HepG2 (cell line): ENCODE measurements around the gene TMEM74B. TPM values are rescaled to one million over a fixed set of nuclear protein-coding genes. Genes with fewer than 3 reads are reported as not detected.

Experiments used
- ARID3A ChIP-seq: IDR thresholded peaks from 2 replicates; pipeline ENCODE4 v1.6.1; 2012; ENCODE audit warnings: low read depth, low read length, improper control_type of control experiment
- GATAD1 ChIP-seq: IDR thresholded peaks from 2 replicates; pipeline ENCODE4 v1.6.1; 2016; ENCODE audit warnings: missing genetic modification reagents, missing compliant biosample characterization
- HINFP ChIP-seq: sonication (generic); formaldehyde crosslinking; IDR thresholded peaks from 2 replicates; pipeline ENCODE4 v1.4.0; 2020; ENCODE audit warnings: low read depth, mild to moderate bottlenecking, missing genetic modification reagents
- MAFK ChIP-seq, 2 experiments: IDR thresholded peaks in 1 of 2; conservative IDR thresholded peaks in 1 of 2; 2 replicates each; pipeline ENCODE4 v1.6.1; 2011; ENCODE audit warnings: improper control_type of control experiment in 2 of 2, low read length in 2 of 2
- MXD4 ChIP-seq: IDR thresholded peaks from 2 replicates; pipeline ENCODE4 v1.6.1; 2016; ENCODE audit warnings: mild to moderate bottlenecking, missing biosample characterization, missing genetic modification reagents
- REST ChIP-seq, 2 experiments: IDR thresholded peaks; 2 replicates each; pipeline ENCODE4 v1.6.1; 2011 to 2012; ENCODE audit warnings: low read length in 2 of 2, borderline replicate concordance in 1 of 2, low read depth in 1 of 2, mild to moderate bottlenecking in 1 of 2, moderate library complexity in 1 of 2
- RXRB ChIP-seq: IDR thresholded peaks from 2 replicates; pipeline ENCODE4 v1.6.1; 2016; ENCODE audit warnings: borderline replicate concordance, missing genetic modification reagents, missing compliant biosample characterization
- SCMH1 ChIP-seq: sonication (generic); formaldehyde crosslinking; IDR thresholded peaks from 2 replicates; pipeline ENCODE4 v1.9.0; 2021; ENCODE audit warnings: missing genetic modification reagents, mild to moderate bottlenecking, borderline replicate concordance
- SNRNP70 ChIP-seq: fragments of 200-400 bp; formaldehyde crosslinking; IDR thresholded peaks from 2 replicates; pipeline ENCODE4 v1.6.1; 2017; ENCODE audit warnings: mild to moderate bottlenecking, low read depth, low read length, moderate library complexity
- THAP7 ChIP-seq: sonication (generic); formaldehyde crosslinking; IDR thresholded peaks from 2 replicates; pipeline ENCODE4 v1.8.1; 2023; ENCODE audit warnings: mild to moderate bottlenecking, missing genetic modification reagents
- ZMYM3 ChIP-seq: sonication (generic); formaldehyde crosslinking; IDR thresholded peaks from 2 replicates; pipeline ENCODE4 v1.5.1; 2020; ENCODE audit warnings: mild to moderate bottlenecking, missing genetic modification reagents
- ZNF24 ChIP-seq: fragments of 450-650 bp; IDR thresholded peaks from 2 replicates; pipeline ENCODE4 v1.6.1; 2017; ENCODE audit warnings: antibody characterized with exemption, mild to moderate bottlenecking
- ZNF276 ChIP-seq: sonication (generic); formaldehyde crosslinking; IDR thresholded peaks from 2 replicates; pipeline ENCODE4 v1.4.0; 2020; ENCODE audit warnings: mild to moderate bottlenecking, low read depth, missing genetic modification reagents
- ZNF577 ChIP-seq: sonication (generic); formaldehyde crosslinking; IDR thresholded peaks from 2 replicates; pipeline ENCODE4 v1.4.0; 2020; ENCODE audit warnings: mild to moderate bottlenecking, low read depth, missing genetic modification reagents, borderline replicate concordance
- polyA plus RNA-seq, 8 experiments: library from polyadenylated mRNA; depleted of rRNA in 3 of 8; stranded (reverse) in 7 of 8; unstranded in 1 of 8; fragments of >200 nt; fragmentation: Illumina TruSeq in 4 of 8; extraction: Trizol in 4 of 8; gene quantifications; 2 replicates each; pipeline versions ENCODE4 v1.2.1 to v1.2.3, GENCODE V29; 2011 to 2016; ENCODE audit warnings: low read depth in 4 of 8, missing spikeins in 1 of 8, mixed read lengths in 1 of 8; ENCODE audit not compliant: insufficient read depth in 1 of 8
- total RNA-seq, 5 experiments: library from RNA; depleted of rRNA; stranded (reverse); fragments of >200 nt; fragmentation: Illumina TruSeq; extraction: Trizol; gene quantifications; 2 replicates each; pipeline ENCODE4 v1.2.3, GENCODE V29; 2016; ENCODE audit warnings: low read depth in 1 of 5

The TMEM74B gene
- total and polyA plus RNA-seq, 2 of the 13 experiments (the other 11 are each of a cell fraction or from before 2014, with no cell fraction given), result 4.7 to 18.4 TPM

GRCh38 chr20:1184638-1185315, at the start of gene TMEM74B (continued):
- TF ChIP-seq ARID3A (no peak), HINFP (CRISPR knock-in tag) (0 out of 2 replicates have a peak, but pooled peaks have one; percentile 38), SNRNP70 (no peak), MAFK (conservative IDR thresholded peaks at IDR 0.05 in 1 of 2, IDR thresholded peaks at IDR 0.05 in 1 of 2; ENCODE audit: low read length in 2 of 2) (no peak), REST (IDR thresholded peaks at IDR 0.05; ENCODE audit: borderline replicate concordance in 1 of 2, low read depth in 1 of 2, low read length in 2 of 2) (no peak), ZNF577 (CRISPR knock-in tag) (no peak), ZNF276 (CRISPR knock-in tag) (peak; percentile 47; the same call in 1 of the 2 replicates), MXD4 (CRISPR knock-in tag) (no peak), ZNF24 (no peak), RXRB (CRISPR knock-in tag) (no peak), GATAD1 (CRISPR knock-in tag) (no peak), ZMYM3 (CRISPR knock-in tag) (0 out of 2 replicates have a peak, but pooled peaks have one; percentile 8), THAP7 (CRISPR knock-in tag) (no peak), SCMH1 (no peak)
